Muscle layer of duodenum (tissue), 2 donors: ENCODE results near the gene ABRACL.
"Not testable (repeated sequence)": the region's sequence is repeated elsewhere in the genome, so short reads cannot be mapped to it uniquely, and the experiment has no call there.

Experiments used
- H3K27ac ChIP-seq: one replicate; pipeline ENCODE4 v1.7.0; 2013; ENCODE audit warnings: mild to moderate bottlenecking, low read length
- H3K27me3 ChIP-seq: one replicate; pipeline ENCODE4 v1.7.0; 2013; ENCODE audit warnings: low read depth, mild to moderate bottlenecking, control low read depth, low read length
- H3K36me3 ChIP-seq, 2 donors: one replicate each; pipeline ENCODE4 v1.7.0; 2013; ENCODE audit warnings: low read length in 2 of 2, control low read depth in 1 of 2, mild to moderate bottlenecking in 1 of 2; ENCODE audit not compliant: insufficient read depth in 2 of 2, control insufficient read depth in 1 of 2
- H3K4me1 ChIP-seq, 2 donors: one replicate each; pipeline ENCODE4 v1.7.0; 2013; ENCODE audit warnings: low read length in 2 of 2, mild to moderate bottlenecking in 2 of 2, control low read depth in 1 of 2, moderate library complexity in 1 of 2; ENCODE audit not compliant: insufficient read depth in 2 of 2, control insufficient read depth in 1 of 2
- H3K4me3 ChIP-seq, 2 donors: one replicate each; pipeline ENCODE4 v1.7.0; 2013; ENCODE audit warnings: low read length in 2 of 2, low read depth in 1 of 2, mild to moderate bottlenecking in 1 of 2
- H3K9me3 ChIP-seq, 2 donors: one replicate each; pipeline ENCODE4 v1.7.0; 2013; ENCODE audit warnings: low read length in 2 of 2, control low read depth in 1 of 2, mild to moderate bottlenecking in 1 of 2; ENCODE audit not compliant: control insufficient read depth in 1 of 2
- donor health status: healthy.

The ABRACL gene

GRCh38 chr6:139014945-139015344, 13.6 kb upstream of the ABRACL start:
- Histone ChIP-seq H3K4me3 (no peak overlapping the region), H3K9me3 (no peaks in the 10 kb centered on the region), H3K36me3 (no peaks in the 10 kb centered on the region), H3K27me3 (no peaks in the 10 kb centered on the region), H3K27ac (no peak overlapping the region), H3K4me1 (peaks cover 0 to 11% of the 10 kb centered on the region in 2 donors)

GRCh38 chr6:139016337-139017213, 12.0 kb upstream of the ABRACL start:
- H3K4me3 ChIP-seq, result no peak overlapping the region
- H3K9me3 ChIP-seq, result no peaks in the 10 kb centered on the region
- H3K4me1 ChIP-seq, result peaks cover 0 to 11% of the 10 kb centered on the region in 2 donors
- no peaks in the 10 kb centered on the region for H3K36me3 ChIP-seq
- H3K27ac ChIP-seq, result no peak overlapping the region
- no peaks in the 10 kb centered on the region for H3K27me3 ChIP-seq

- H3K9me3 ChIP-seq, result no peaks in the 10 kb centered on the region
- H3K4me3 ChIP-seq, result no peak overlapping the region
- peaks cover 0 to 11% of the 10 kb centered on the region in 2 donors for H3K4me1 ChIP-seq
- no peaks in the 10 kb centered on the region for H3K27me3 ChIP-seq
- H3K36me3 ChIP-seq, result no peaks in the 10 kb centered on the region
- H3K27ac ChIP-seq, result no peak overlapping the region
Observed at GRCh38 chr6:139017227-139017626, 11.3 kb upstream of the ABRACL start.

GRCh38 chr6:139019722-139020121, 8.8 kb upstream of the ABRACL start:
- Histone ChIP-seq H3K4me1 (peaks cover 0 to 11% of the 10 kb centered on the region in 2 donors), H3K27ac (no peak overlapping the region), H3K4me3 (no peak overlapping the region)

GRCh38 chr6:139020689-139021088, 7.9 kb upstream of the ABRACL start:
- Histone ChIP-seq H3K4me1 (peaks cover 0 to 11% of the 10 kb centered on the region in 2 donors), H3K9me3 (no peaks in the 10 kb centered on the region), H3K36me3 (no peaks in the 10 kb centered on the region), H3K27ac (no peak overlapping the region), H3K4me3 (no peak overlapping the region), H3K27me3 (no peaks in the 10 kb centered on the region)

More at GRCh38 chr6:139019722-139020121, 8.8 kb upstream of the ABRACL start:
- H3K27me3 ChIP-seq, result no peaks in the 10 kb centered on the region
- H3K36me3 ChIP-seq, result no peaks in the 10 kb centered on the region
- no peaks in the 10 kb centered on the region for H3K9me3 ChIP-seq

GRCh38 chr6:139025416-139025815, 3.1 kb upstream of the ABRACL start:
- not testable (repeated sequence) for H3K27me3 ChIP-seq, H3K9me3 ChIP-seq, H3K36me3 ChIP-seq, H3K4me1 ChIP-seq, H3K27ac ChIP-seq, H3K4me3 ChIP-seq

- Histone ChIP-seq H3K27ac (peak overlapping the region; percentile 83), H3K36me3 (no peaks in the 10 kb centered on the region), H3K4me3 (peak overlapping the region; percentile 88 to 91), H3K9me3 (no peaks in the 10 kb centered on the region), H3K4me1 (peaks cover 8 to 11% of the 10 kb centered on the region in 2 donors), H3K27me3 (no peaks in the 10 kb centered on the region)
Observed at GRCh38 chr6:139027620-139028182, 844 bp upstream of the ABRACL start.

GRCh38 chr6:139028215-139028657, 309 bp upstream of the ABRACL start:
- peak overlapping the region; percentile 83 for H3K27ac ChIP-seq
- H3K27me3 ChIP-seq, result no peaks in the 10 kb centered on the region
- peaks cover 8 to 11% of the 10 kb centered on the region in 2 donors for H3K4me1 ChIP-seq
- H3K36me3 ChIP-seq, result no peaks in the 10 kb centered on the region
- H3K4me3 ChIP-seq, result peak overlapping the region; percentile 88 to 91
- no peaks in the 10 kb centered on the region for H3K9me3 ChIP-seq

GRCh38 chr6:139029470-139030227, 1.1 kb downstream of the ABRACL start:
- H3K4me1 ChIP-seq, result peaks cover 8 to 11% of the 10 kb centered on the region in 2 donors
- no peaks in the 10 kb centered on the region for H3K9me3 ChIP-seq
- H3K4me3 ChIP-seq, result peak overlapping the region; percentile 88 to 91
- peaks cover 0 to under 1% of the 10 kb centered on the region in 2 donors for H3K36me3 ChIP-seq
- H3K27me3 ChIP-seq, result no peaks in the 10 kb centered on the region
- H3K27ac ChIP-seq, result peak overlapping the region; percentile 83

- Histone ChIP-seq H3K27me3 (no peaks in the 10 kb centered on the region), H3K9me3 (no peaks in the 10 kb centered on the region), H3K27ac (peak overlapping the region; percentile 83), H3K4me1 (peaks cover 8 to 11% of the 10 kb centered on the region in 2 donors), H3K36me3 (peaks cover 0 to 7% of the 10 kb centered on the region in 2 donors), H3K4me3 (peak overlapping the region; percentile 88 to 91)
Observed at GRCh38 chr6:139030228-139030963, 1.9 kb downstream of the ABRACL start.
